Smooth muscle cell (in vitro differentiated cells): ENCODE measurements around the gene NFRKB. TPM values are rescaled to one million over a fixed set of nuclear protein-coding genes. Genes with fewer than 3 reads are reported as not detected.

ENCODE experiments used
- DNase-seq: peaks from one replicate; lab custom pipeline; 2025; ENCODE audit not compliant: unreplicated experiment; lab: John Stamatoyannopoulos, UW
- H2AFZ ChIP-seq: fragments of 200-600 bp; sonication (generic); 2 replicates; pipeline ENCODE4 v1.6.0; 2016; ENCODE audit warnings: antibody characterized with exemption, low read depth, mild to moderate bottlenecking
- H3F3A ChIP-seq: fragments of 200-600 bp; sonication (generic); 2 replicates; pipeline ENCODE4 v1.6.0; 2017; ENCODE audit warnings: antibody characterized with exemption, low read depth
- H3K27ac ChIP-seq: fragments of 200-600 bp; sonication (generic); 2 replicates; pipeline ENCODE4 v1.5.1; 2016; ENCODE audit warnings: low read depth, mild to moderate bottlenecking
- H3K27me3 ChIP-seq: fragments of 200-600 bp; sonication (generic); 2 replicates; pipeline ENCODE4 v1.6.1; 2016; ENCODE audit warnings: low read depth, mild to moderate bottlenecking
- H3K36me3 ChIP-seq: fragments of 200-600 bp; sonication (generic); 2 replicates; pipeline ENCODE4 v1.5.1; 2016; ENCODE audit warnings: low read depth
- H3K4me1 ChIP-seq: fragments of 200-600 bp; sonication (generic); 2 replicates; pipeline ENCODE4 v1.5.1; 2016; ENCODE audit warnings: low read depth
- H3K4me2 ChIP-seq: fragments of 200-600 bp; sonication (generic); 2 replicates; pipeline ENCODE4 v1.6.0; 2016; ENCODE audit warnings: mild to moderate bottlenecking
- H3K4me3 ChIP-seq: fragments of 200-600 bp; sonication (generic); 2 replicates; pipeline ENCODE4 v1.5.1; 2016; ENCODE audit warnings: mild to moderate bottlenecking
- H3K79me2 ChIP-seq: fragments of 200-600 bp; sonication (generic); 2 replicates; pipeline ENCODE4 v1.6.0; 2016; ENCODE audit warnings: low read depth, mild to moderate bottlenecking
- H3K9ac ChIP-seq: fragments of 200-600 bp; sonication (generic); 2 replicates; pipeline ENCODE4 v1.6.0; 2016; ENCODE audit warnings: low read depth
- H3K9me3 ChIP-seq: fragments of 200-600 bp; sonication (generic); replicated peaks from 2 replicates; pipeline ENCODE4 v1.5.1; 2016; ENCODE audit warnings: low read depth
- H4K20me1 ChIP-seq: fragments of 200-600 bp; sonication (generic); 2 replicates; pipeline ENCODE4 v1.6.0; 2016; ENCODE audit warnings: low read depth
- CTCF ChIP-seq: fragments of 200-600 bp; sonication (generic); IDR thresholded peaks from 2 replicates; pipeline ENCODE4 v1.5.1; 2017; ENCODE audit warnings: borderline replicate concordance, mild to moderate bottlenecking, antibody characterized with exemption; ENCODE audit not compliant: insufficient read depth, poor library complexity, severe bottlenecking
- WGBS: methylation state at CpG from one replicate; pipeline ENCODE4 v1.1.7; 2016; ENCODE audit warnings: low lambda C conversion rate; 5-methylcytosine and 5-hydroxymethylcytosine counted together
- polyA plus RNA-seq: library from polyadenylated mRNA; unstranded; fragments of >200 nt; fragmentation: Nextera tagmentation; extraction: Ambion mirVana; gene quantifications from 2 replicates; pipeline ENCODE4 v1.2.1, GENCODE V29; 2016
- total RNA-seq: library from RNA; depleted of rRNA; stranded (reverse); fragments of >200 nt; gene quantifications from 2 replicates; pipeline ENCODE4 v1.2.3, GENCODE V29; 2014

Gene NFRKB
- total and polyA plus RNA-seq, 2 experiments from 2014 or later, result 9.9 to 18.5 TPM

- no peak overlapping the region for H3K9ac ChIP-seq
- TF ChIP-seq CTCF, result no peak
- H3K27me3 ChIP-seq, result no peaks in the 10 kb centered on the region
- H4K20me1 ChIP-seq, result no peaks in the 10 kb centered on the region
- H3K4me3 ChIP-seq, result no peak overlapping the region
- 89% methylated on average over 11 of the region's 11 CpGs for WGBS
- H3K4me1 ChIP-seq, result no peaks in the 10 kb centered on the region
- H3K27ac ChIP-seq, result no peak overlapping the region
- H2AFZ ChIP-seq, result no peak overlapping the region
- H3K4me2 ChIP-seq, result no peak overlapping the region
- no peaks in the 10 kb centered on the region for H3K36me3 ChIP-seq
- H3F3A ChIP-seq, result no peaks in the 10 kb centered on the region
- H3K79me2 ChIP-seq, result no peaks in the 10 kb centered on the region
- H3K9me3 ChIP-seq, result no peaks in the 10 kb centered on the region
- DNase-seq, result no peak
Observed at GRCh38 chr11:129855086-129855485, 40.3 kb downstream of the NFRKB start.

- Histone ChIP-seq H3F3A (no peaks in the 10 kb centered on the region), H3K4me3 (no peak overlapping the region), H4K20me1 (no peaks in the 10 kb centered on the region), H2AFZ (no peak overlapping the region), H3K4me2 (no peak overlapping the region), H3K36me3 (no peaks in the 10 kb centered on the region), H3K4me1 (no peaks in the 10 kb centered on the region), H3K9me3 (no peaks in the 10 kb centered on the region), H3K27ac (no peak overlapping the region), H3K9ac (no peak overlapping the region), H3K79me2 (no peaks in the 10 kb centered on the region), H3K27me3 (no peaks in the 10 kb centered on the region)
- no peak for TF ChIP-seq CTCF
- no peak for DNase-seq
- 78% methylated on average over 7 of the region's 7 CpGs for WGBS
Observed at GRCh38 chr11:129854232-129854805, 41.1 kb downstream of the NFRKB start.

GRCh38 chr11:129853518-129854231 lies 41.7 kb downstream of the NFRKB start:
- Histone ChIP-seq H3K79me2 (no peaks in the 10 kb centered on the region), H3K36me3 (no peaks in the 10 kb centered on the region), H3K4me2 (no peak overlapping the region), H3K9ac (no peak overlapping the region), H3K4me1 (no peaks in the 10 kb centered on the region), H3F3A (no peaks in the 10 kb centered on the region), H3K27me3 (no peaks in the 10 kb centered on the region), H3K27ac (no peak overlapping the region), H3K4me3 (no peak overlapping the region), H2AFZ (no peak overlapping the region), H3K9me3 (no peaks in the 10 kb centered on the region), H4K20me1 (no peaks in the 10 kb centered on the region)
- DNase-seq, result no peak
- TF ChIP-seq CTCF, result no peak
- 45% methylated on average over 10 of the region's 10 CpGs for WGBS

- no peaks in the 10 kb centered on the region for H3K4me1 ChIP-seq
- H3K4me3 ChIP-seq, result no peak overlapping the region
- no peak overlapping the region for H3K27ac ChIP-seq
- no peaks in the 10 kb centered on the region for H3K27me3 ChIP-seq
- H3K36me3 ChIP-seq, result no peaks in the 10 kb centered on the region
- no peak for TF ChIP-seq CTCF
- no peaks in the 10 kb centered on the region for H3F3A ChIP-seq
- no peaks in the 10 kb centered on the region for H4K20me1 ChIP-seq
- no peak overlapping the region for H2AFZ ChIP-seq
- DNase-seq, result no peak
- no peak overlapping the region for H3K4me2 ChIP-seq
- no peaks in the 10 kb centered on the region for H3K79me2 ChIP-seq
- H3K9me3 ChIP-seq, result no peaks in the 10 kb centered on the region
- no peak overlapping the region for H3K9ac ChIP-seq
- WGBS, result 78% methylated on average over 15 of the region's 15 CpGs
Observed at GRCh38 chr11:129852125-129852740, 43.1 kb downstream of the NFRKB start.
